ENCODE measurements around the gene C9orf72.

The C9orf72 gene

GRCh38 chr9:27542508-27542907 is 30.8 kb downstream of the C9orf72 start:
- peaks cover 32% of the 10 kb centered on the region for H3K4me1 ChIP-seq (ENCODE audit: insufficient read depth, poor library complexity, severe bottlenecking)
- no peaks in the 10 kb centered on the region for H3K27me3 ChIP-seq (ENCODE audit: insufficient read depth, poor library complexity, severe bottlenecking)
- peaks cover 22% of the 10 kb centered on the region for H3K36me3 ChIP-seq (ENCODE audit: low read depth)
- H3K9me3 ChIP-seq (ENCODE audit: severe bottlenecking) = no peaks in the 10 kb centered on the region
- TF ChIP-seq, protein P1, sequence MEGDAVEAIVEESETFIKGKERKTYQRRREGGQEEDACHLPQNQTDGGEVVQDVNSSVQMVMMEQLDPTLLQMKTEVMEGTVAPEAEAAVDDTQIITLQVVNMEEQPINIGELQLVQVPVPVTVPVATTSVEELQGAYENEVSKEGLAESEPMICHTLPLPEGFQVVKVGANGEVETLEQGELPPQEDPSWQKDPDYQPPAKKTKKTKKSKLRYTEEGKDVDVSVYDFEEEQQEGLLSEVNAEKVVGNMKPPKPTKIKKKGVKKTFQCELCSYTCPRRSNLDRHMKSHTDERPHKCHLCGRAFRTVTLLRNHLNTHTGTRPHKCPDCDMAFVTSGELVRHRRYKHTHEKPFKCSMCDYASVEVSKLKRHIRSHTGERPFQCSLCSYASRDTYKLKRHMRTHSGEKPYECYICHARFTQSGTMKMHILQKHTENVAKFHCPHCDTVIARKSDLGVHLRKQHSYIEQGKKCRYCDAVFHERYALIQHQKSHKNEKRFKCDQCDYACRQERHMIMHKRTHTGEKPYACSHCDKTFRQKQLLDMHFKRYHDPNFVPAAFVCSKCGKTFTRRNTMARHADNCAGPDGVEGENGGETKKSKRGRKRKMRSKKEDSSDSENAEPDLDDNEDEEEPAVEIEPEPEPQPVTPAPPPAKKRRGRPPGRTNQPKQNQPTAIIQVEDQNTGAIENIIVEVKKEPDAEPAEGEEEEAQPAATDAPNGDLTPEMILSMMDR (IDR thresholded peaks at IDR 0.05; ENCODE audit: poor library complexity, severe bottlenecking) = no peak
- 0 out of 3 replicates have a peak, but pooled peaks have one; percentile 20 for ATAC-seq (ENCODE audit: low read depth)
- H3K4me3 ChIP-seq (ENCODE audit: severe bottlenecking) = no peak overlapping the region
- no peak for DNase-seq (ENCODE audit: low spot score)
- H3K27ac ChIP-seq (ENCODE audit: poor library complexity, severe bottlenecking) = no peak overlapping the region

DNA sequence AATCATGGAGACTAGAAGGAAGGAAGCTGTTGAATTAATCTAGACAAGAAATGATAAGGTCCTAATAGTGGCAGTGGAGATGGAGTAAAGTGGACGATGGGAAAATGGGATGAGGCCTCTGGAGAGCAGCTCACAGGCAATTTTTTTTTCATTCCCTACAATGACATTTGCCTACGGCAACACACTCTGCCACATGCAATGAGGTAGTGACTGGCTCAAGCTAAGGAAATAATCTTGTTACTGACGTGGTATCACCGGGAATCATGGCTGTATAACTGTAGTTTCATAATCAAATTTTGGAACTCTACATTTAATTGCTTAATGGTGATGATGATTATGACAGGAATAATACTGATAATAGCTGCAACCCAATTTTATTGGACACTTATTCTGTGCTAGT is 31.5 kb downstream of the C9orf72 start:
- H3K27ac ChIP-seq (ENCODE audit: poor library complexity, severe bottlenecking) = no peak overlapping the region
- H3K9me3 ChIP-seq (ENCODE audit: severe bottlenecking) = no peaks in the 10 kb centered on the region
- peaks cover 32% of the 10 kb centered on the region for H3K4me1 ChIP-seq (ENCODE audit: insufficient read depth, poor library complexity, severe bottlenecking)
- H3K36me3 ChIP-seq (ENCODE audit: low read depth) = peaks cover 14% of the 10 kb centered on the region
- ATAC-seq (ENCODE audit: low read depth) (no peak), DNase-seq (ENCODE audit: low spot score) (no peak)
- TF ChIP-seq, protein P1 (IDR thresholded peaks at IDR 0.05; ENCODE audit: poor library complexity, severe bottlenecking) = no peak
- H3K27me3 ChIP-seq (ENCODE audit: insufficient read depth, poor library complexity, severe bottlenecking) = no peaks in the 10 kb centered on the region
- H3K4me3 ChIP-seq (ENCODE audit: severe bottlenecking) = no peak overlapping the region

GRCh38 chr9:27540502-27540901 is 32.8 kb downstream of the C9orf72 start:
- no peaks in the 10 kb centered on the region for H3K9me3 ChIP-seq (ENCODE audit: severe bottlenecking)
- 0 out of 2 replicates have a peak, but pooled peaks cover 8% of the 10 kb centered on the region for H3K36me3 ChIP-seq (ENCODE audit: low read depth)
- H3K27me3 ChIP-seq (ENCODE audit: insufficient read depth, poor library complexity, severe bottlenecking) = no peaks in the 10 kb centered on the region
- H3K27ac ChIP-seq (ENCODE audit: poor library complexity, severe bottlenecking) = peak overlapping the region; percentile 69
- TF ChIP-seq, protein P1 (IDR thresholded peaks at IDR 0.05; ENCODE audit: poor library complexity, severe bottlenecking) = no peak
- no peak overlapping the region for H3K4me3 ChIP-seq (ENCODE audit: severe bottlenecking)
- ATAC-seq (ENCODE audit: low read depth) = 0 out of 3 replicates have a peak, but pooled peaks have one; percentile 20
- H3K4me1 ChIP-seq (ENCODE audit: insufficient read depth, poor library complexity, severe bottlenecking) = peaks cover 32% of the 10 kb centered on the region
- DNase-seq (ENCODE audit: low spot score) = no peak

DNA sequence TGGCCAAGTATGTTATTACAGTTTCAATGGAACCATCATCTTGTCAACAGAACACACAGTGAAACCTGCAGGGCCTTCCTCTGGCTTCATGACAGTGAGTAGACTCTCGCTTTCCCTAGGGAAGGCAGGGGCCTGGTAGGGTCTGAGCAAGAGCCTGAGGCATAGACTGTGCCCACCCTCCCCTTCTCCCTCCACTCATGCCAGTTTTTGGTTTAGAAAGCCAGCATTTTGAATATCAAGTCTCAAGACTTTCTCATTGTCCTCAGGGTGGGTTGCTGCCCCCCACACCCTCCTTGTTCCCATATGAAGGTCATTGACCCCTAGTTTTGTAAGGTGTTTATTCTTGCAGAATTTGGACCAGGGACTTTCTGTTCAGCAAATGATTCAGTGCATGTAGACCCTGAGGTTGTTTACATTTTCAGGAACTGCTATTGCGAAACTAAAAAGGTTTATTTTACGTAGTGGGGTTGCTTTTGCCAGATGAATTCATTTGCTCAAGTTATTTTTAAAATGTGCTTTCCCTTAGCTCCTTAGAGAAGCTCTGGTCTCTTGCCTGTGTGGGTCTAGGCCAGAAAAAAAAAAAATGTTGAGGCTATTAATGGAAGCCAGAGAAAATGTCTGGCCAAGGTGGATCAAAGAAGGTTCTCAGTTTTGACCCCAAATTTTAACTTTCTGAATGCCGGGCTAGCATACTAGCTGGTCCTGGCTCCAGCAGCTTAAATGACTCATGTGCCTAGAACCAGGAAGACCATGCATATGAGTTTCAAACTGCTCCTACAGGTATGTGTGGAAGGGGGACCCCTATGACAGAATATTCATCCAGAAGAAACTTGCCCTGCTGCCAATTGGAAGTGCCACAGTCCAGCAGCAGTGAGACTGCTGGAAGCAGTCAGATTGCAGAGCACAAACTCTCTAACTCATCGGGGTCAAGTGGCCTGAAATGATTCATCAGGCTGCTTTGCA is 33.5 kb downstream of the C9orf72 start:
- Histone ChIP-seq H3K9me3 (ENCODE audit: severe bottlenecking) (no peaks in the 10 kb centered on the region), H3K4me1 (ENCODE audit: insufficient read depth, poor library complexity, severe bottlenecking) (peaks cover 32% of the 10 kb centered on the region), H3K27me3 (ENCODE audit: insufficient read depth, poor library complexity, severe bottlenecking) (no peaks in the 10 kb centered on the region), H3K36me3 (ENCODE audit: low read depth) (0 out of 2 replicates have a peak, but pooled peaks cover 6% of the 10 kb centered on the region), H3K27ac (ENCODE audit: poor library complexity, severe bottlenecking) (peak overlapping the region; percentile 69), H3K4me3 (ENCODE audit: severe bottlenecking) (no peak overlapping the region)
- TF ChIP-seq, protein P1 (IDR thresholded peaks at IDR 0.05; ENCODE audit: poor library complexity, severe bottlenecking) = no peak
- no peak for DNase-seq (ENCODE audit: low spot score)
- ATAC-seq (ENCODE audit: low read depth) = peak; percentile 77

Measured in RWPE2 (cell line).